Mammary epithelial cell (primary cell): ENCODE measurements around the gene YKT6.

Experiments used
- EZH2 ChIP-seq: IDR thresholded peaks from 2 replicates; pipeline ENCODE4 v1.6.1; 2012; ENCODE audit warnings: low read length, inconsistent platforms, borderline replicate concordance
- TF ChIP-seq, protein P1 (sequence below), 2 donors: IDR thresholded peaks in 1 of 2; conservative IDR thresholded peaks in 1 of 2; 2 replicates each; pipeline ENCODE4 v1.5.1; 2011 to 2012; ENCODE audit warnings: inconsistent platforms in 2 of 2, low read length in 2 of 2, mild to moderate bottlenecking in 2 of 2, control low read depth in 1 of 2, low read depth in 1 of 2; ENCODE audit not compliant: insufficient read depth in 1 of 2; ENCODE audit errors: extremely low read depth in 1 of 2

DNA sequence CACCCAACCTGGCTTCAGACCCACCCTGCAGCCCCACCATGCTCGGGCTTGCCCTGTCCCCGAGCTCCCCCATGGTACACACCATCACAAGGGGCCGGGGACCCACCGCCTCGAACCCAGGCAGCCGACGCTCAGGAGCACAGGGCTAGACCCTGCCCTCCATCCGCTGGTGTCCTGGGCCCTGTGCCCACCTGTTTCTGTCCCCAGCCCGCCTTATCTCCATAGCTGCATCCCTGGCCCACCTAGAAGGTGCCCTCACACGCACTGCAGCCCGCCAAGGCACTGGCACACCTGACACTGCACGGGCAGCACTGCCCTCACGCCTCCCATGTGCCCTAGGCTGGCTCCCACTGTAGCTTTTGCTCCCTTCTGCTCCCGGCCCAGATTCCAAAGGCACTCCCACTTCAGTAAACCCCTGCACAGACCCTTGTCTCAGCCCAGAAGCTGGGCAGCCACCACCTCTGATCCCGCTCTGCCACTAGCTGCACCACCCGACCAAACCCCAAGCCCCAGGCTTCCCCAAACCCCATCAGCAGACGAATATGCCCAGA, 17.1 kb downstream of the YKT6 start:
- TF ChIP-seq, protein P1, sequence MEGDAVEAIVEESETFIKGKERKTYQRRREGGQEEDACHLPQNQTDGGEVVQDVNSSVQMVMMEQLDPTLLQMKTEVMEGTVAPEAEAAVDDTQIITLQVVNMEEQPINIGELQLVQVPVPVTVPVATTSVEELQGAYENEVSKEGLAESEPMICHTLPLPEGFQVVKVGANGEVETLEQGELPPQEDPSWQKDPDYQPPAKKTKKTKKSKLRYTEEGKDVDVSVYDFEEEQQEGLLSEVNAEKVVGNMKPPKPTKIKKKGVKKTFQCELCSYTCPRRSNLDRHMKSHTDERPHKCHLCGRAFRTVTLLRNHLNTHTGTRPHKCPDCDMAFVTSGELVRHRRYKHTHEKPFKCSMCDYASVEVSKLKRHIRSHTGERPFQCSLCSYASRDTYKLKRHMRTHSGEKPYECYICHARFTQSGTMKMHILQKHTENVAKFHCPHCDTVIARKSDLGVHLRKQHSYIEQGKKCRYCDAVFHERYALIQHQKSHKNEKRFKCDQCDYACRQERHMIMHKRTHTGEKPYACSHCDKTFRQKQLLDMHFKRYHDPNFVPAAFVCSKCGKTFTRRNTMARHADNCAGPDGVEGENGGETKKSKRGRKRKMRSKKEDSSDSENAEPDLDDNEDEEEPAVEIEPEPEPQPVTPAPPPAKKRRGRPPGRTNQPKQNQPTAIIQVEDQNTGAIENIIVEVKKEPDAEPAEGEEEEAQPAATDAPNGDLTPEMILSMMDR (conservative IDR thresholded peaks at IDR 0.05 in 1 of 2, IDR thresholded peaks at IDR 0.05 in 1 of 2; ENCODE audit: extremely low read depth in 1 of 2, insufficient read depth in 1 of 2, low read depth in 1 of 2, low read length in 2 of 2), result no peak
- no peak for TF ChIP-seq EZH2
